PC-3 (cell line): ENCODE results near the gene SEMA3D. TPM values are rescaled to one million over a fixed set of nuclear protein-coding genes. Genes with fewer than 3 reads are reported as not detected.

Source experiments
- ATAC-seq: fragments of 200-7000 bp; cut with Tn5 transposase; 2 replicates; pipeline ENCODE4 v1.9.1; 2020; ENCODE audit warnings: mild to moderate bottlenecking, moderate library complexity
- BruUV-seq: library from RNA; stranded (reverse); fragments of 400-500 nt; replicated peaks from 2 replicates; lab custom pipeline; 2021; lab: Mats Ljungman, UMichigan
- CTCF ChIA-PET: fragments of 300-600 bp; sonication (Branson Sonifier 250); formaldehyde crosslinking; loops from one replicate; lab custom pipeline; 2022; ENCODE audit warnings: antibody characterized with exemption; lab: Charles Lee
- POLR2A ChIA-PET: fragments of 300-600 bp; sonication (Branson Sonifier 250); formaldehyde crosslinking; loops from one replicate; lab custom pipeline; 2022; ENCODE audit warnings: antibody characterized with exemption; ENCODE audit not compliant: unreplicated experiment; lab: Charles Lee
- DNase-seq: peaks from one replicate; pipeline ENCODE4 v3.0.0-alpha.2; 2015
- H2AFZ ChIP-seq: fragments of 300-600 bp; sonication (generic); 2 replicates; pipeline ENCODE4 v1.6.0; 2016; ENCODE audit warnings: antibody characterized with exemption, low read length
- H3F3A ChIP-seq: fragments of 300-600 bp; sonication (generic); one replicate; pipeline ENCODE4 v1.6.0; 2017; ENCODE audit warnings: antibody characterized with exemption, low read length, control low read depth, mild to moderate bottlenecking; ENCODE audit not compliant: unreplicated experiment
- H3K27ac ChIP-seq: fragments of 300-600 bp; sonication (generic); 2 replicates; pipeline ENCODE4 v1.5.1; 2016; ENCODE audit warnings: mild to moderate bottlenecking, low read length
- H3K27me3 ChIP-seq: fragments of 300-600 bp; sonication (generic); 2 replicates; pipeline ENCODE4 v1.6.1; 2016; ENCODE audit warnings: low read length, mixed read lengths
- H3K36me3 ChIP-seq: fragments of 300-600 bp; sonication (generic); 2 replicates; pipeline ENCODE4 v1.6.1; 2016; ENCODE audit warnings: low read depth, mixed run types, low read length, mixed read lengths
- H3K4me1 ChIP-seq: fragments of 300-600 bp; sonication (generic); 2 replicates; pipeline ENCODE4 v1.5.1; 2016; ENCODE audit warnings: low read length; ENCODE audit not compliant: insufficient read depth
- H3K4me2 ChIP-seq: fragments of 300-600 bp; sonication (generic); 2 replicates; pipeline ENCODE4 v1.6.0; 2016; ENCODE audit warnings: low read length
- H3K4me3 ChIP-seq: fragments of 300-600 bp; sonication (generic); 2 replicates; pipeline ENCODE4 v1.5.1; 2016; ENCODE audit warnings: mild to moderate bottlenecking, low read length, mixed read lengths
- H3K79me2 ChIP-seq: fragments of 300-600 bp; sonication (generic); 2 replicates; pipeline ENCODE4 v1.6.1; 2017; ENCODE audit warnings: low read length, mixed read lengths
- H3K9ac ChIP-seq: fragments of 300-600 bp; sonication (generic); 2 replicates; pipeline ENCODE4 v1.6.0; 2016; ENCODE audit warnings: mild to moderate bottlenecking, low read length
- H3K9me2 ChIP-seq: fragments of 300-600 bp; sonication (generic); replicated peaks from 2 replicates; pipeline ENCODE4 v1.6.1; 2016; ENCODE audit warnings: mixed run types, low read length, mixed read lengths
- H3K9me3 ChIP-seq: fragments of 300-600 bp; sonication (generic); 2 replicates; pipeline ENCODE4 v1.6.1; 2016; ENCODE audit warnings: low read length, mixed read lengths
- H4K20me1 ChIP-seq: fragments of 300-600 bp; sonication (generic); 2 replicates; pipeline ENCODE4 v1.6.1; 2016; ENCODE audit warnings: low read length, mixed read lengths
- CTCF ChIP-seq: fragments of 300-600 bp; sonication (generic); conservative IDR thresholded peaks from 2 replicates; pipeline ENCODE4 v1.5.1; 2017; ENCODE audit warnings: antibody characterized with exemption, low read depth, mild to moderate bottlenecking, low read length
- EZH2 ChIP-seq: fragments of 300-600 bp; sonication (generic); IDR thresholded peaks from one replicate; pipeline ENCODE4 v1.6.1; 2017; ENCODE audit warnings: antibody characterized with exemption, mild to moderate bottlenecking, low read length; ENCODE audit not compliant: unreplicated experiment
- EZH2phosphoT487 ChIP-seq: fragments of 300-600 bp; sonication (generic); IDR thresholded peaks from 2 replicates; pipeline ENCODE4 v1.6.1; 2018; ENCODE audit warnings: mild to moderate bottlenecking, antibody characterized with exemption, low read length, borderline replicate concordance
- intact Hi-C: fragments of 100-400 bp; cut with micrococcal nuclease; formaldehyde crosslinking; loops from 2 replicates; pipeline ENCODE4 v1.9.0; 2023
- total RNA-seq: library from RNA; depleted of rRNA; stranded (reverse); fragments of >200 nt; gene quantifications from 2 replicates; pipeline ENCODE4 v1.2.3, GENCODE V29; 2014

SEMA3D gene
- total RNA-seq, 1 experiment from 2014 or later = 4.8 TPM

GRCh38 chr7:85201209-85201608 is 14.4 kb upstream of the SEMA3D start:
- TF ChIP-seq EZH2phosphoT487 = no peak
- TF ChIP-seq EZH2 = no peak
- no peak for TF ChIP-seq CTCF
- CTCF ChIA-PET = no interaction called here
- Histone ChIP-seq H3K9me3 (no peaks in the 10 kb centered on the region), H3K9ac (no peak overlapping the region), H3K4me3 (no peak overlapping the region), H3K9me2 (no peaks in the 10 kb centered on the region), H3K36me3 (no peaks in the 10 kb centered on the region), H3K27me3 (no peaks in the 10 kb centered on the region), H2AFZ (no peak overlapping the region), H4K20me1 (no peaks in the 10 kb centered on the region), H3K27ac (no peak overlapping the region), H3K79me2 (no peaks in the 10 kb centered on the region), H3K4me2 (no peak overlapping the region), H3K4me1 (no peaks in the 10 kb centered on the region), H3F3A (no peaks in the 10 kb centered on the region)
- DNase-seq = no peak
- ATAC-seq = no peak
- intact Hi-C loops = no loop called here
- BruUV-seq = no TSS peak
- POLR2A ChIA-PET = no interaction called here

GRCh38 chr7:85196696-85197095 is 9.8 kb upstream of the SEMA3D start:
- ATAC-seq = no peak
- BruUV-seq = no TSS peak
- POLR2A ChIA-PET = interaction anchor here (0.6 kb wide), 1 partner anchor 578 kb away, joined by 3 read pairs; no protein-coding TSS in a partner anchor

More at GRCh38 chr7:85196696-85197095, 9.8 kb upstream of the SEMA3D start:
- Histone ChIP-seq H2AFZ (no peak overlapping the region), H3K27me3 (no peaks in the 10 kb centered on the region), H4K20me1 (no peaks in the 10 kb centered on the region), H3K36me3 (no peaks in the 10 kb centered on the region), H3K4me1 (no peaks in the 10 kb centered on the region), H3F3A (no peaks in the 10 kb centered on the region), H3K4me3 (no peak overlapping the region), H3K9me2 (no peaks in the 10 kb centered on the region), H3K9me3 (no peaks in the 10 kb centered on the region), H3K79me2 (no peaks in the 10 kb centered on the region), H3K9ac (no peak overlapping the region), H3K27ac (no peak overlapping the region), H3K4me2 (no peak overlapping the region)
- CTCF ChIA-PET = no interaction called here
- no peak for DNase-seq
- intact Hi-C loops = no loop called here
- TF ChIP-seq EZH2 = no peak
- no peak for TF ChIP-seq EZH2phosphoT487
- TF ChIP-seq CTCF = no peak
